Cardiac fibroblast (primary cell): ENCODE data around the gene CIDEB.
A peak's percentile ranks its signal among the peaks of the same experiment; 100 is the strongest.

Experiments used
- DNase-seq, 2 donors: peaks; one replicate each; pipeline versions ENCODE4 v3.0.0 to v3.0.0-alpha.2; 2010; ENCODE audit warnings: low read depth in 2 of 2
- H3K4me3 ChIP-seq, 2 donors: replicated peaks in 1 of 2; 1 replicate in 1 of 2; 2 replicates in 1 of 2; pipeline ENCODE4 v1.5.1; 2011; ENCODE audit warnings: low read depth in 2 of 2, low read length in 2 of 2, mild to moderate bottlenecking in 2 of 2, moderate library complexity in 1 of 2
- CTCF ChIP-seq: IDR thresholded peaks from one replicate; pipeline ENCODE4 v1.5.1; 2011; ENCODE audit warnings: low read depth, mild to moderate bottlenecking, low read length, inconsistent platforms

CIDEB gene

GRCh38 chr14:24277071-24277470 lies 30.7 kb downstream of the CIDEB start:
- no peak for TF ChIP-seq CTCF
- DNase-seq, result no peak
- H3K4me3 ChIP-seq, result no peak overlapping the region

GRCh38 chr14:24274101-24274543 lies 33.7 kb downstream of the CIDEB start:
- no peak for TF ChIP-seq CTCF
- H3K4me3 ChIP-seq, result no peak overlapping the region
- peak in 1 of 2 donors; percentile 10 for DNase-seq

DNA sequence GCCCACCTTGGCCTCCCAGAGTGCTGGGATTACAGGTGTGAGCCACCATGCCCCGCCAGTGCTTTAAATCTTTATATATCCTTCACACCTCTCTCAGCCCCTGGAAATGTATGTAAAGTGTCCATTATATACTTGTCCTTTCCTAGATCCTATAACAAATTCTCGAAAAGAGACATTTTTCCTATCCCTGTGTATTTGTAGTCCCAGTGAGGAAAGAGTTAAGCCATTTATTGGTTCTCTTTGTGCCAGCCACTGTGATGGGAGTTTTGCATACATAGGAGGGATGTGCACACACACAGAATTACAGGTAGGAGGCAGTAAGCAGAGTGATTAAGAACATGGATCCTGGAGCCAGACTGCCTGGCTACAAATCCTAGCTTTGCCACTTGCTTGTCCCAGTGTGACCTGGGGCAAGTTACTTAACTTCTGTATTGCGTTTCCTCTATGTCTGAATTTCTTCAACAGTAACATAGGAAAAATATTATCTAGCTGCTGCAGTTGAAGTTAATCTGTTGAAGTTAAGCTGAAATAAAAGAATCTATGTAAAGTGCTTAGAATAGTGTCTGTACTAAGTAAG lies 34.3 kb downstream of the CIDEB start:
- no peak for TF ChIP-seq CTCF
- peak in 1 of 2 donors; percentile 8 for DNase-seq
- H3K4me3 ChIP-seq, result no peak overlapping the region

- no peak overlapping the region for H3K4me3 ChIP-seq
- no peak for TF ChIP-seq CTCF
- no peak for DNase-seq
These were observed 35.3 kb downstream of the CIDEB start for GRCh38 chr14:24272467-24272866.

DNA sequence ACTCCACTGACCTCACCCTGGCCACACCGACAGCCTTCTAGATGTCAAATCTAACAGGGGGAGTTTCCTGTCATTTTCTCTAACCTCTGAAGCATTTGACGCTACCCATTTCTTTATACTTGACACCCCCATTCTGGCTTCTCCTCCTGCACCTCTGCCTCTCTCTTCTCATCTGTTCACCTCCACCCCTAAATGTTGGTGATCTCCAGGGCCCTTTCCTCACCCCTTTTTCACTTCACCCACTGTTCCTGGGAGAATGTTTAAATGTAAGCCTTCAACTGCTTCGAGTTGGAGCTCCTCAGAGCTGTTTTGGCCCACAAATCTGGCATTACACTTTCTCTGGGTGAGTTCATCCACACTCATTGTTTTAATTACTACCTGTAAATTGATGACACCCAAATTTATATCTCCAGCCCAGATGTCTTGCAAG lies 35.9 kb downstream of the CIDEB start:
- H3K4me3 ChIP-seq, result peak overlapping the region; percentile 95 to 96
- TF ChIP-seq CTCF, result no peak

GRCh38 chr14:24271134-24271833 lies 36.5 kb downstream of the CIDEB start, which contains the start of gene RABGGTA:
TSS of gene RABGGTA (minus strand) at chr14:24271597. CDS start at chr14:24271115, 482 bp downstream.
- TF ChIP-seq CTCF, result peak; percentile 59
- peak within 1 kb of the TSS; percentile 95 to 96 for H3K4me3 ChIP-seq
- DNase-seq, result peak; percentile 87 to 93

More for the DNA sequence above, 35.9 kb downstream of the CIDEB start:
- no peak for DNase-seq
